ENCODE measurements around the gene EIF3D. TPM values are rescaled to one million over a fixed set of nuclear protein-coding genes. Genes with fewer than 3 reads are reported as not detected.

EIF3D gene
- 100 to 1,000 TPM; 375 to 392 (median 385) TPM for total RNA-seq

GRCh38 chr22:36528795-36529751 is at the start of gene EIF3D:
EIF3D (minus strand) TSS chr22:36529166; CDS start chr22:36526121, 3,045 bp downstream.
- Mint-ChIP-seq H3K4me1 (ENCODE audit: low read depth) (peaks cover 24% of the 10 kb centered on the region), H3K9me3 (no peaks in the 10 kb centered on the region), H3K27me3 (ENCODE audit: low read depth) (no peaks in the 10 kb centered on the region), H3K4me3 (peak within 1 kb of the TSS; percentile 94), H3K36me3 (ENCODE audit: insufficient read depth) (peaks cover 30% of the 10 kb centered on the region)
- peak; percentile 96 for DNase-seq
- ATAC-seq: peak; percentile 94

GRCh38 chr22:36578619-36579018 is 49.7 kb upstream of the EIF3D start:
- DNase-seq (no peak), ATAC-seq (no peak)
- no peaks in the 10 kb centered on the region for H3K9me3 Mint-ChIP-seq
- H3K36me3 Mint-ChIP-seq (ENCODE audit: insufficient read depth): no peaks in the 10 kb centered on the region
- no peaks in the 10 kb centered on the region for H3K4me1 Mint-ChIP-seq (ENCODE audit: low read depth)
- H3K27me3 Mint-ChIP-seq (ENCODE audit: low read depth): peaks cover 26% of the 10 kb centered on the region
- no peak overlapping the region for H3K4me3 Mint-ChIP-seq

GRCh38 chr22:36577019-36577418 is 48.1 kb upstream of the EIF3D start:
- peaks cover 18% of the 10 kb centered on the region for H3K27me3 Mint-ChIP-seq (ENCODE audit: low read depth)

GRCh38 chr22:36574728-36575127 is 45.8 kb upstream of the EIF3D start:
- Mint-ChIP-seq H3K9me3 (no peaks in the 10 kb centered on the region), H3K36me3 (ENCODE audit: insufficient read depth) (no peaks in the 10 kb centered on the region), H3K27me3 (ENCODE audit: low read depth) (peaks cover 16% of the 10 kb centered on the region), H3K4me3 (no peak overlapping the region), H3K4me1 (ENCODE audit: low read depth) (no peaks in the 10 kb centered on the region)
- DNase-seq: no peak
- no peak for ATAC-seq

More at GRCh38 chr22:36577019-36577418, 48.1 kb upstream of the EIF3D start:
- no peak for ATAC-seq
- DNase-seq: no peak
- Mint-ChIP-seq H3K36me3 (ENCODE audit: insufficient read depth) (no peaks in the 10 kb centered on the region), H3K9me3 (no peaks in the 10 kb centered on the region), H3K4me3 (no peak overlapping the region), H3K4me1 (ENCODE audit: low read depth) (no peaks in the 10 kb centered on the region)

- H3K9me3 Mint-ChIP-seq: no peaks in the 10 kb centered on the region
- no peaks in the 10 kb centered on the region for H3K4me1 Mint-ChIP-seq (ENCODE audit: low read depth)
- ATAC-seq (no peak), DNase-seq (no peak)
- peaks cover 18% of the 10 kb centered on the region for H3K27me3 Mint-ChIP-seq (ENCODE audit: low read depth)
- no peak overlapping the region for H3K4me3 Mint-ChIP-seq
- H3K36me3 Mint-ChIP-seq (ENCODE audit: insufficient read depth): no peaks in the 10 kb centered on the region
These were observed 44.9 kb upstream of the EIF3D start for GRCh38 chr22:36573815-36574363.

- H3K4me1 Mint-ChIP-seq (ENCODE audit: low read depth): no peaks in the 10 kb centered on the region
- H3K36me3 Mint-ChIP-seq (ENCODE audit: insufficient read depth): no peaks in the 10 kb centered on the region
- no peak for ATAC-seq
- H3K4me3 Mint-ChIP-seq: no peak overlapping the region
- no peak for DNase-seq
- H3K27me3 Mint-ChIP-seq (ENCODE audit: low read depth): peaks cover 22% of the 10 kb centered on the region
- no peaks in the 10 kb centered on the region for H3K9me3 Mint-ChIP-seq
These were observed 43.0 kb upstream of the EIF3D start for GRCh38 chr22:36571991-36572390.

GRCh38 chr22:36569999-36570398 is 41.0 kb upstream of the EIF3D start:
- ATAC-seq: no peak
- H3K27me3 Mint-ChIP-seq (ENCODE audit: low read depth): peaks cover 39% of the 10 kb centered on the region
- DNase-seq: no peak
- no peaks in the 10 kb centered on the region for H3K4me1 Mint-ChIP-seq (ENCODE audit: low read depth)
- no peaks in the 10 kb centered on the region for H3K36me3 Mint-ChIP-seq (ENCODE audit: insufficient read depth)
- H3K9me3 Mint-ChIP-seq: no peaks in the 10 kb centered on the region
- H3K4me3 Mint-ChIP-seq: no peak overlapping the region

GRCh38 chr22:36568846-36569245 is 39.9 kb upstream of the EIF3D start:
- H3K36me3 Mint-ChIP-seq (ENCODE audit: insufficient read depth): no peaks in the 10 kb centered on the region
- H3K27me3 Mint-ChIP-seq (ENCODE audit: low read depth): peaks cover 45% of the 10 kb centered on the region
- DNase-seq (no peak), ATAC-seq (no peak)
- no peaks in the 10 kb centered on the region for H3K4me1 Mint-ChIP-seq (ENCODE audit: low read depth)
- no peak overlapping the region for H3K4me3 Mint-ChIP-seq
- H3K9me3 Mint-ChIP-seq: no peaks in the 10 kb centered on the region

- DNase-seq (no peak), ATAC-seq (no peak)
- peaks cover 56% of the 10 kb centered on the region for H3K27me3 Mint-ChIP-seq (ENCODE audit: low read depth)
- H3K4me1 Mint-ChIP-seq (ENCODE audit: low read depth): no peaks in the 10 kb centered on the region
- no peak overlapping the region for H3K4me3 Mint-ChIP-seq
- H3K36me3 Mint-ChIP-seq (ENCODE audit: insufficient read depth): no peaks in the 10 kb centered on the region
- H3K9me3 Mint-ChIP-seq: no peaks in the 10 kb centered on the region
These were observed 37.8 kb upstream of the EIF3D start for GRCh38 chr22:36566720-36567119.

GRCh38 chr22:36565686-36566085 is 36.7 kb upstream of the EIF3D start:
- H3K27me3 Mint-ChIP-seq (ENCODE audit: low read depth): peaks cover 54% of the 10 kb centered on the region
- no peak for DNase-seq
- no peaks in the 10 kb centered on the region for H3K36me3 Mint-ChIP-seq (ENCODE audit: insufficient read depth)
- H3K4me1 Mint-ChIP-seq (ENCODE audit: low read depth): no peaks in the 10 kb centered on the region
- no peaks in the 10 kb centered on the region for H3K9me3 Mint-ChIP-seq
- ATAC-seq: no peak
- H3K4me3 Mint-ChIP-seq: no peak overlapping the region

GRCh38 chr22:36565159-36565507 is 36.2 kb upstream of the EIF3D start:
- ATAC-seq: no peak
- Mint-ChIP-seq H3K36me3 (ENCODE audit: insufficient read depth) (no peaks in the 10 kb centered on the region), H3K4me1 (ENCODE audit: low read depth) (no peaks in the 10 kb centered on the region), H3K27me3 (ENCODE audit: low read depth) (peaks cover 59% of the 10 kb centered on the region), H3K9me3 (no peaks in the 10 kb centered on the region), H3K4me3 (no peak overlapping the region)
- no peak for DNase-seq

GRCh38 chr22:36564422-36565158 is 35.6 kb upstream of the EIF3D start:
- no peak for DNase-seq
- H3K9me3 Mint-ChIP-seq: no peaks in the 10 kb centered on the region
- no peak overlapping the region for H3K4me3 Mint-ChIP-seq
- peaks cover 56% of the 10 kb centered on the region for H3K27me3 Mint-ChIP-seq (ENCODE audit: low read depth)
- no peaks in the 10 kb centered on the region for H3K36me3 Mint-ChIP-seq (ENCODE audit: insufficient read depth)
- no peak for ATAC-seq
- H3K4me1 Mint-ChIP-seq (ENCODE audit: low read depth): no peaks in the 10 kb centered on the region

GRCh38 chr22:36563898-36564297 is 34.9 kb upstream of the EIF3D start:
- H3K36me3 Mint-ChIP-seq (ENCODE audit: insufficient read depth): no peaks in the 10 kb centered on the region
- H3K4me3 Mint-ChIP-seq: no peak overlapping the region
- DNase-seq (no peak), ATAC-seq (no peak)
- no peaks in the 10 kb centered on the region for H3K9me3 Mint-ChIP-seq
- H3K27me3 Mint-ChIP-seq (ENCODE audit: low read depth): peaks cover 56% of the 10 kb centered on the region
- no peaks in the 10 kb centered on the region for H3K4me1 Mint-ChIP-seq (ENCODE audit: low read depth)

GRCh38 chr22:36563444-36563843 is 34.5 kb upstream of the EIF3D start:
- no peak for DNase-seq
- no peak for ATAC-seq
- Mint-ChIP-seq H3K9me3 (no peaks in the 10 kb centered on the region), H3K4me1 (ENCODE audit: low read depth) (no peaks in the 10 kb centered on the region), H3K36me3 (ENCODE audit: insufficient read depth) (no peaks in the 10 kb centered on the region), H3K27me3 (ENCODE audit: low read depth) (peaks cover 56% of the 10 kb centered on the region), H3K4me3 (no peak overlapping the region)
